Hematopoietic multipotent progenitor cell (in vitro differentiated cells): ENCODE data around the gene FANCM. TPM values are rescaled to one million over a fixed set of nuclear protein-coding genes. Genes with fewer than 3 reads are reported as not detected.
A peak's percentile ranks its signal among the peaks of the same experiment; 100 is the strongest.
"Not testable (repeated sequence)": the region's sequence is repeated elsewhere in the genome, so short reads cannot be mapped to it uniquely, and the experiment has no call there.

Experiments used
- DNase-seq, 3 donors: peaks; one replicate each; pipeline ENCODE4 v3.0.0-alpha.2; 2011 to 2015; ENCODE audit warnings: low read depth in 2 of 3, low spot score in 2 of 3
- total RNA-seq: library from RNA; depleted of rRNA; stranded (reverse); fragments of >200 nt; gene quantifications from one replicate; pipeline ENCODE4 v1.2.3, GENCODE V29; 2012

Gene FANCM
- total RNA-seq, 1 donor, result 8.6 TPM

DNA sequence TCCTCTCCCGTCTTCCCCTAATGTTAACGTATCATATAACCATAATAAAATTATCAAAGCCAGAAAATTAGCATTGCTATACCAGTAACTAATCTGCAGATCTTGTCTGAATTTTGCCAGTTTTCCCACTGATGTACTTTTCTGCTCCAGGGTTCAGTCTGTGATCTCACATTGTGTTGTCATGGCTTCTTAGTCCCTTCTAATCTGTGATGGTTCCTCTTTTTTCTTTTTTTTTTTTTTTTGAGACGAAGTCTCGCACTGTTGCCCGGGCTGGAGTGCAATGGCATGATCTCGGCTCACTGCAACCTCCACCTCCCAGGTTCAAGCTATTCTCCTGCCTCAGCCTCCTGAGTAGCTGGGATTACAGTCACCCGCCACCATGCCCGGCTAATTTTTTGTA lies 6.4 kb downstream of the FANCM start:
- peak in 1 of 3 donors; percentile 3 for DNase-seq

DNA sequence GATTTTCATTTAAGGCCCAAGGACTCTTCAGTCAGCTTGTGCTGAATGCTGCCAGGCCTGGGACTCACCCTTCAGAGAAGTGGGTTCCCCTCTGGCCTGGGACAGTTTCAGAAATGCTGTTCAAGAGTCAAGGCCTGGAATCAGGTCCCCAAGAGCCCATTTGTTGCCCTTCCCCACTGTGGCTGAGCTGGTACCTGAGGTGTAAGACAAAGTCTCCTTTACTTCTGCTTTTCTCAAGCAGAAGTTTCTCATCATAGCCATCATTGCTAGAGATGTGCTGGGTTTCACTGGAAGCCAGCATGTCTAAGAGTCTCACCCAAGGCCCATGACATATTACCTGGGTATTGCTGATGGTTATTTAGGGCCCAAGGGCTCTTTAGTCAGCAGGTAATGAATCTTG lies 8.9 kb downstream of the FANCM start:
- no peak for DNase-seq

DNA sequence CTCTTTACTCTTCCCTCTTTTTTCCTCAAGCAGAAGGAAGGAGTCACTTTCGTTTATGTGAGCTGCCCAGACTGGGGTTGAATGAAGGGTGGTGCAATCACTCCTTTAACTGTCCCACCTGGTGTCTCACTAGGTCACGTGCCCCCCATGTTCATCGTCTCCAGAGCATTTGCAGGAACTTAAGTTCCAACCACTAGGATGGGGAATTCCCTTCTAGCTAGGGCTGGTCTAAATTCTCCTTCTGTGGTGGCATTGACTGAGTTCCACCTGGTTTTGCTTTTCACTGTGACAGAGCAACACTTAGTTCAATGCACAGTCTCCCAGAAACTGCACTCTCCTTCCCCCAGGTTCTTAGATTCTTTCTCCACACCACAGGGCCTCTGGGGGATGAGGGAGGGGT lies 9.5 kb downstream of the FANCM start:
- DNase-seq, result no peak

DNA sequence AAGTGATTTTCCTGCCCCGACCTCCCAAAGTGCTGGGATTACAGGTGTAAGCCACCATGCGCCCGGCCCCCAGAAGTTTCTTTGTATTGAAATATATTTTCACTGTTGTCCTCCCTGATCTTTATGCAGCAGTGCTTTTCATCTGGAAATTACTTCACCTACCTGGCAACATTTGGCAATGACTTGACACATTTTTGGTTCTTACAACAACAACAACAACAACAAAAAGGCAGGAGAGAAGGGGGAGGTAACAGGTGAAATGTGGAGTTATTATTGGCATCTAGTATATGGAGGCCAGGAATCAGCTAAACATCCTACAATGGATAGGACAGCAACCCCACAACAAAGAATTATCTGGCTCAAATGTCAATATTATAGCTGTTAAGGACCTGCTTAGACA lies 13.9 kb downstream of the FANCM start:
- DNase-seq, result no peak

DNA sequence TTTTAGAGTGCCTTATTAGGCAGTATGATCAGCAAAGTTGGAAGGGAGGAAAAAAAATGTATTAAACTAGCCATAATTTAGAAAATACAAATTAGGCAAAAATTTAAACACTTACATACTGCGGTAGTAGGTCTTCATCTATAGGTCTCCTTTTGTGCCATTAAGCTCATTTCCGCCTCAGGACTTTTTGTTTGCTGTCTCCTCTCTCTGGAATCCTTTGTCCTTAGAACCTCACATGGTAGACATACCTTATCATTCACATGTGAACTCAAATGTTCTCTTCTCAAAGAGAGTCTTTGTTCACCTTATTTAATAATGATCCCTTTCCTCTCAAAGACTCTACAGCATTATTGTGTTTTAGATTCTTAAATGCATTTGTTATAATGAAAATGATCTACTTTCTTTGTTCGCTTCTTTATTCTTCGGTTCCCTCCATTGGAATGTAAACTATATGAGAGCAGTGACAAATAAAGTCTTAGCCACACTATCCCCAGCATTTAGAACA lies 14.7 kb downstream of the FANCM start:
- no peak for DNase-seq

DNA sequence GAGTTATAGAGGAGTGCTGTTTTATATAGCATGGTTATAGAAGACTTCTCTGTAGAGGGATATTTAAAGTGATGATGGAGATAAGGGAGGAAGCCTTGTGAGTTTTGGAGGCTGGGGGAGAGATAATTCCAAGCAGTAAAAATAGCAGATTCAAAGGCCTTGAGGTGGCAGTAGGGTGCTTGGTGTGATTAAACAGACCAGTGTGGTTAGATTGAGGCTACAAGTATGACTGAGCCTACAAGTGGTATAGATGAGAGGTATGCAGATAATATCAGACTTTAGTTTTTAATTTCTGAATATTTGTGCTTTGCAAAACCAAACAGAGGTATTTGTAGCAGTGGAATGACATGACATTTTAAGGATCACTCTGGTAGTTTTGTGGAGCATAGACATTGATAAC lies 20.3 kb downstream of the FANCM start:
- peak in 1 of 3 donors; percentile 6 for DNase-seq

DNA sequence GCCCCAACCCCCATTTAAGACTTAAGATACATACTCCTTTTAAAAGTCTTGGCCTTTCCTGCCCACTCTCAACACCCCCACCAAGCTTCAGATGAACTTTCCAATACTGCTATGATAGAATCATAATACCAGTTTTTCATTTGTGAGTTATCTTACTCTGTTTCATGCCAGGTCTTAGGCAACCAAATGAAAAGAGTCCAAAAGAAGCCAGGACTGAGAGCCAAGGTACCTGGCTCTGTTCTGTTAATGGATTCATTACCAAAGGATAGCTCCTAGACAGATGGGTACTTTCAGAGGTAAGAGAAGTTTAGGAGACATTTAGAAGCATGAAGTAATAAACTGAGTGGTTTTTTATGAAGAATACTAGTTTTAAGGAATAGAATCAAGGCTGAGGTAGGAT lies 34.2 kb downstream of the FANCM start:
- no peak for DNase-seq

DNA sequence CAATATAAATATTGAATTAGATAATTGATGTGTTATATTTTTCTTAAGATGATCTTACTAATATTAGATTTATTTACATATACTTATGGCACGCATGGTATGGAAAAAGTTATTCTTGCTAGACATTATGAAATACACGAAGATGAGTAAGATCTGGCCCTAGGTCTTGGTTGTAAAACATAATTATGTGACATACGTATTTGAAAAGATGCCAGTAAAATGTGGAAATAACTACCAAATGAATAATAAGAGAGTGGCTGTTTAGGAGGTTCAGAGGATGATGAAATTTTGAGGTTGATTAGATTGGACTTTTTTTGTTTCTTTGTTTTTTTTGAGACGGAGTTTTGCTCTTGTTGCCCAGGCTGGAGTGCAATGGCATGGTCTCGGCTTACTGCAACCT lies 41.3 kb downstream of the FANCM start:
- DNase-seq, result no peak

DNA sequence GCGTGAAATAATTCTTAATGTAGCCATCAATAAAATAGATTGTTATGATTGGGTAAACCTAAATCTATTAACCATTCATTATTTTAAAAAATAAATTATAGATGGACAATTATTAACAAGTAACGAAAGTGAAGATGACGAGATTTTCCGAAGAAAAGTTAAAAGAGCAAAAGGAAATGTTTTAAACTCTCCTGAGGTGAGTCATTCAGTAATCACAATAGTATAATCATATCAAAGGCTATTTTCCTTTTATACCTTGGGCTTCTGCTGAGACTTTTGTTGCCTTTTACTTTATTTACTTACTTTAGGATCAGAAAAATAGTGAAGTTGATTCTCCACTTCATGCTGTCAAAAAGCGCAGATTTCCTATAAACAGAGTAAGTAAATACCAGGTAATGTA lies 45.6 kb downstream of the FANCM start:
- no peak for DNase-seq

DNA sequence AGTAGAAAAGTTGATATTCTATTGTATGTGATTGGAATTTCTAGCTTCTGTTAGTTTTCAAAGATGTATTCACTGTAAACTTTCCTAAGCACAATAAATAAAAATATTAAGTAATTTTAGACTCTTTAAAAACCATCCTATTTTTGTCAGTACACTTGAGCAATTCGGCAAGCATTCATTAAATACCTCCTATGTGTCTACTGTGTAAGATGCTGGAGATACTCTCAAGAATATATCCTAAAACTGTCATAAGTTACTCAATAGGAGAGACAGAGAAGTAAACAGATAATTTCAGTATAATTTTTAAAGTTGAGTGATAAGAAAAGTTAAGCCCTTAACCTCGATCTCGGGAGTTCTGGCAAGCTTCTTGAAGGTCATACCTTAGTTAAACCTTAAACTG lies 46.1 kb downstream of the FANCM start:
- DNase-seq, result no peak

DNA sequence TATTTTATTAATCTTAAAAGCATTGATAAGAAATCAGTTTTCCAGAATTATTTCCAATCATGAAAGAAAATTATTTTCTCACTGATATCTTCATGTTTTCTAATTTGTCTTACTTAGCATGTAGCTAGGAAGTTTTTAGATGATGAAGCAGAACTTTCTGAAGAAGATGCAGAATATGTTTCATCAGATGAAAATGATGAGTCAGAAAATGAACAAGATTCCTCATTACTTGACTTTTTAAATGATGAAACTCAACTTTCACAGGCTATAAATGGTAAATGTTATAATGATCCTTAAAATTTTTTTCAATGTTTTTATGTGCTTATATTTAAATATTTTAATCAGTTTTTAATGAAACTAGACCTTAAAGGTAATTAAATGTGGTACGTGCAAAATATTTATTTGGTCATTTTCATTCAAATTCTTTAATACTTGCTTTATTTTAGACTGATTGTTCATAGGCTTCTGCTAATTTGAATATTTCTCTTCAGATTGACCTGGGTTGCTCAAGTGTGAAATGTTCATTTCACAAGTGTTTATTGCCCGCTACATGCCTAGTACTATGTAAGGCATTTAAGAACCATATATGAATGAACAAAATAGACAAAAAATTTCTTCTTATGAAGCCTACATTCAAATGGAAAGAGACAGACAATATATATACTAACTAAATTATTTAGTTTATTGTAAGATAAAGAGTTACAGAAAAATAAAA lies 49.5 kb downstream of the FANCM start:
- DNase-seq, result no peak

DNA sequence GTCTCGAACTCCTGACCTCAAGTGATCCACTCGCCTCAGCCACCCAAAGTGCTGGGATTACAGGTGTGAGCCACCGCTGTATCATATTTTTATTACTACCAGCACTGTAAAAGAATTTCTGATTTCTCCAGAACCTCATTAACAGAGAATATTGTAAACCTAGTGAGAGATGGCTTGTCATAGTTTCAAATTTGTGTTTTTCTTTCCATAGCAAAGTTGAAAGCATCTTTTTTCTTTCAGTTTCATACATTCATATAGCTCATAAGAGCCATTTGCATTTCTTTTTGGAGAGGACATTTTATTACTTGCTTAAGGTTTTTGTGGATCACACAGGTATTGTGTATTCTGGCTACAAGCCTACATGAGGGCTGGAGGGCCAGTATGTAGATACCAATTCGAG lies 59.2 kb downstream of the FANCM start:
- no peak for DNase-seq

DNA sequence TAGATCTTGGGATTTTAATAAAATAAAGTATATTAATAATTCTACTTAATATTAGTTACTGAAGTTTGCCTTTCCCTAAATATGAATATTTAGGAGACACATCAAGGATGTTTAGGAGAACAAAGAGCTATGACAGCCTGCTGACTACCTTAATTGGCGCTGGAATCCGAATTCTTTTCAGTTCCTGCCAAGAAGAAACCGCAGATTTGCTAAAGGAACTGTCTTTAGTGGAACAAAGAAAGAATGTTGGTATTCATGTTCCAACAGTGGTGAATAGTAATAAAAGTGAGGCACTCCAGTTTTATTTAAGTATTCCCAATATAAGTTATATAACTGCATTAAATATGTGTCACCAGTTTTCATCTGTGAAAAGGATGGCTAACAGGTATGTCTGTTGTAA lies 62.8 kb downstream of the FANCM start:
- DNase-seq, result no peak

DNA sequence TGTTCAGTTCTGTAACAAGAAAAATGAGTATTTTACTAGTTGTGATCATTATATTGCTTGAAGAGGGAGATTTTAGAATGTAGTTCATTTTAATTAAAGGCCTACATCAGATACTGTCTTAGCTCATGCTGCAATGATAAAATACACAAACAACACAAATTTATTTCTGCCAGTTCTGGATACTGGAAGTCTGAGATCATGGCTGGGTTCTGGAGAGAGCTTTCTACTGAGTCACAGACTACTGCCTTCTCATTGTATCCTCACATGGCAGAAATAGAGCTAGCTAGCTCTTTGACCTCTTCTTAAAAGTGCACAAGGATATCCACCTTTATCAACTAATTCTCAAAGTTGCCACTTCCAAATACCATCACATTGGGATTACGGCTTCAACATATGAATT lies 63.5 kb downstream of the FANCM start:
- no peak for DNase-seq

DNA sequence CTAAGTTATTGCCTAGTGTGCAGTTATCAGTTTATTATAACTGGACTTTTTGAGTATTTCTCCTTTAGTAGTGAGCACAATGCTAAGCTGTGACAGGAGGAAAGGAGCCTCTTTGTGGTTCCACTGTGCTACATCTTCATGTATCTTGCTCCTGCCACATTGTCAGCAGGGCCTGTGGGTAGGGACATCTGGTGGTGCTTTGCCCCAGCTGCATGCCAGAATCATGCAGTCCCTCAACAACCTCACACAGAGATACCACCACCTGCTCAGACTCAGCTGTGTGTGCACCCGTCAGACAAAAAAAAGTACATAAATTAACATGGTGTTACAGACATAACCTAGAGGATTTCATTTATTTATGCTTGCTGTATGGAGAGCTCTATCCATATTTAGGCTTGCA lies 66.2 kb downstream of the FANCM start:
- DNase-seq, result peak in 2 of 3 donors; percentile 55 to 78

DNA sequence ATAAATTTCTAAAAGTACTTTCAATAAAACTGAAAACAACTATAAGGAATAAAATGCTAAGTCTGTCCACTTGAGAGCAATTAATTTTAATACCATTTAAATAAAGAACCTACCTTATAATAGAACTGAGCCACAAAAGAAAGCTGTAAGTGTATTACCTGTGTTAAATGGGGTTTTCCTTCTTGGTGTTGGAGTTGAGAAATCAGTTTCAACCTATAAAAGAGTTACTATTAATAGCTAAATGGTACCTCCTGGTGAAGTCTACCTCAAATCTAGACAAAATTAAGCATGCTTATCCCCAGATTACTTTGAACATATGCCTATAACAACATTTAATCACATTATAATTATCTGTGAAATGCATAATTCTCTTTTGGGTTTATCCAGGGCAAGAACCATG lies 68.5 kb downstream of the FANCM start:
- no peak for DNase-seq

DNA sequence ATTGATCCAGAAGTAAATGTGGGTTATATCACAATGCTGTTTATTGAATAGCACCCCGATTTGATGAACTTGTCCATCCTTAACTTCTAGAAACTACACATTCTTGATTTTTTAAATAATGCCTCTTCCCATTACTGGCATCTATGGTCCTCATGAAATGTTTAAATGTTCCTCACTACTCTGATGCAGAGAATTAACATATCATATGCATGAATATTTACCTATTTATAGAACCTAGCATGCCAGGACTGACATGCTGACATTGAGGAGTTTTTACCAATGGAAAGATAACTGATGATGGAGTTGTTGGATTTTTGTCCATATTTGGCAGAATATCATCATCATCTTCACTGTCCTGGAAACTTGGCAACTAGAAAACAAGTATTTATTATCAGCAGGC lies 74.4 kb downstream of the FANCM start:
- no peak for DNase-seq

DNA sequence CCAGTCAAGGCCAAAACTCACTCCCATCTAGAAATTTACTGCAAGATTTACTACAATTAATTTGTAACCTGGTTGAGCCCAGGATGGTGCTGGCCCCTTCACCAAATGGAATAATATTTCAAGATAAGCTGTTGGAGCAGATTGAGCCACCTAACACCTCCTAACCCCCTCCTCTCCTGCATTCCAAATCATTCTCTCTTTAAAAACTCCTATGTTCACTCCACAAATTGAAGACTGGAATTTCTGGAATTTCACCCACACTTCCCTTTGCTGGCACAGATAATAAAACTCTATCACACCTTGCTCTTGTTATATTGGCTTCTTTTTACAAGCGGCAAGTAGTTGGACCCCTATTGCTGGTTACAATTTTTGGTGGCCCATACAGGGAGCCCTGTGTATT lies 75.6 kb downstream of the FANCM start:
- DNase-seq, result no peak

DNA sequence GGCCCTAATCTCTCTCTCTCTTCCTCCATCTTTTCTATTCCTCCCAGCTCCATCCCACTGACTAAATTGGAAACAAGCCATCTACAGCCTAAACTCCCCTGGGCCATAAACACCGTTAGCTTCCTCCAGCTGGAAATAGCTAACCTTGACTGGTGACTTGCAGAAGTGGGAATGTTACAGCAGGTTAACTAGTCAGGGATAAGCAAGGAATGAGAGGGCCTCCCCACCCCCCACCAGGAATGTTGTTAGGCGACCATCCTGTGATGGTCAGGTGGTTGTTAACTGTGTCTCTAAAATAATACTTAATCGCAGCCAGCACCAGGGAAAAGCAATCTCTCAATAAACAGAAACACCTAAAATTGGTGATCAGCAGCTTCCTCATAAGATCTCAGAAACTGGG lies 76.5 kb downstream of the FANCM start:
- DNase-seq, result no peak

DNA sequence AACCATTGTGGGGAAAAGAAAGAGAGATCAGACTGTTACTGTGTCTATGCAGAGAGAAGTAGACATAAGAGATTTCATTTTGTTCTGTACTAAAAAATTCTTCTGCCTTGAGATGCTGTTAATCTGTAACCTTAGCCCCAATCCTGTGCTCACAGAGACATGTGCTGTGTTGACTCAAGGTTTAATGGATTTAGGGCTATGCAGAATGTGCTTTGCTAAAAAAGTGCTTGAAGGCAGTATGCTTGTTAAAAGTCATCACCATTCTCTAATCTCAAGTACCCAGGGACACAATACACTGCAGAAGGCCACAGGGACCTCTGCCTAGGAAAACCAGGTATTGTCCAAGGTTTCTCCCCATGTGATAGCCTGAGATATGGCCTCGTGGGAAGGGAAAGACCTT lies 78.0 kb downstream of the FANCM start:
- not testable (repeated sequence) for DNase-seq

DNA sequence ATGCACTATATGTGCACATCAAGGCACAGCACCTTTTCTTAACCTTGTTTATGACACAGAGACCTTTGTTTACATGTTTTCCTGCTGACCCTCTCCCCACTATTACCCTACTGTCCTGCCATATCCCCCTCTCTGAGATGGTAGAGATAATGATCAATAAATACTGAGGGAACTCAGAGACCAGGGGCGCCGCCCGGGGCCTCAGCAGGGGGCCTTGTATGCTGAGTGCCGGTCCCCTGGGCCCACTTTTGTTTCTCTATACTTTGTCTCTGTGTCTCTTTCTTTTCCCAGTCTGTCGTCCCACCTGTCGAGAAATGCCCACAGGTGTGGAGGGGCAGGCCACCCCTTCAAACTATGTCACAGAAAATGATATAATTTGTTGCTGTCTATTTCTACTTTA lies 78.6 kb downstream of the FANCM start:
- not testable (repeated sequence) for DNase-seq

DNA sequence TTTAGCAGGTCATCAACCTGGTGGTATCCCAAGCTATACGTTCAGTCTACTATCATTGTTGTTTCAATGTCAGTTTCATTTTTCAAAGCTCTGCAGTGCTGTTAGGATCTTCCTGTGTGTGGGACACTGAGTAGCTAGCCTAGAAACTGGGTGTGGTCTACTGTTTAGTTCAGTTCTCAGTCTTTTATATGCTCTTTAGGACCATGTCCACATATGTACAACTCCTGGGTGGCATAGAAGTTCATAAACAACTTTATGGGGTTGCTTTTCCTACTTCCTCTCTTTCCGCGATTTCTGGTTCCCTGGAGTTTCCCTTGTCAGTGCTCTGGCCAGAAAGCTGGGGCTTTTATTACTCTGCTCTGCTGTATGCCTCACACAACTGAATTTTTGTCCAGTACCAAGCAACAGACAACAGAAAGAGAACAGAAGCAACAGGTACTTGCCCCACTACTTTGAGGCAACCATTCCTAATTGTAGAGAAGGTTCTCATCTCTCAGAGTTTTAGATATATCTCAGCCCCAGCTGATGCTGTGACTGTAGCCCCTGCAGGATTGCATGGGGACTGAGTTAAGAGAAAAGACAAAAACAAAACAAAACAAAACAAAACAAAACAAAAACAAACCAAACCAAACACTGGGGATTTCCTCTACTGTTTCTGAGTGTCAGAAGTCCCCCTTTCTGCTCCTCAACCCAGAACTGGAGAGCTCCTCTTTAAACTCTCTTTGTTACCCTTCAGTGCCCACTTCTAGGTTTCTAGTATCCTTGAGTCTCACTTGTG lies 86.9 kb downstream of the FANCM start:
- DNase-seq, result no peak
